Activated naive CD8-positive, alpha-beta T cell treated with anti-CD3 and anti-CD28 coated beads, Interleukin-2, amount 10 ng/mL, durations not matched to agents 7 days and 5 days (primary cell): ENCODE data around the gene ZNF716. TPM values are rescaled to one million over a fixed set of nuclear protein-coding genes. Genes with fewer than 3 reads are reported as not detected.
"Not testable (repeated sequence)": the region's sequence is repeated elsewhere in the genome, so short reads cannot be mapped to it uniquely, and the experiment has no call there.

Experiments
- ATAC-seq: fragments of 150-1000 bp; cut with Tn5 transposase; one replicate; pipeline ENCODE4 v1.10.0; 2021; ENCODE audit warnings: low read depth, moderate library complexity
- POLR2A ChIA-PET: fragments of 350-600 bp; sonication (Branson Sonifier 250); formaldehyde crosslinking; loops from one replicate; lab custom pipeline; 2021; ENCODE audit warnings: antibody characterized with exemption; lab: Charles Lee
- DNase-seq: peaks from one replicate; pipeline ENCODE4 v3.0.0; 2021
- H3K27ac Mint-ChIP-seq: one replicate; pipeline ENCODE4 v1.8.0; 2022; ENCODE audit warnings: mild to moderate bottlenecking, mixed read lengths
- H3K27me3 Mint-ChIP-seq: one replicate; pipeline ENCODE4 v1.8.0; 2022; ENCODE audit warnings: mild to moderate bottlenecking, moderate library complexity, mixed read lengths
- H3K36me3 Mint-ChIP-seq: one replicate; pipeline ENCODE4 v1.8.0; 2021; ENCODE audit warnings: mild to moderate bottlenecking, mixed read lengths
- H3K4me1 Mint-ChIP-seq: one replicate; pipeline ENCODE4 v1.8.0; 2021; ENCODE audit warnings: mixed read lengths
- H3K4me3 Mint-ChIP-seq: one replicate; pipeline ENCODE4 v1.8.0; 2022; ENCODE audit warnings: mild to moderate bottlenecking, moderate library complexity, mixed read lengths
- H3K9me3 Mint-ChIP-seq: one replicate; pipeline ENCODE4 v1.8.0; 2021; ENCODE audit warnings: mixed read lengths
- total RNA-seq, 2 experiments: library from RNA; stranded (reverse); gene quantifications; one replicate each; pipeline ENCODE4 v1.2.3, GENCODE V29; 2021

Gene ZNF716
- not detected for total RNA-seq

- DNase-seq (no peak), ATAC-seq (no peak)
- no peaks in the 10 kb centered on the region for H3K27me3 Mint-ChIP-seq
- no peak within 1 kb of the TSS for H3K27ac Mint-ChIP-seq
- H3K4me1 Mint-ChIP-seq: no peaks in the 10 kb centered on the region
- POLR2A ChIA-PET: no interaction called here
- peaks cover 10% of the 10 kb centered on the region for H3K9me3 Mint-ChIP-seq
- no peaks in the 10 kb centered on the region for H3K36me3 Mint-ChIP-seq
- H3K4me3 Mint-ChIP-seq: no peak within 1 kb of the TSS
These were observed at the start of gene ZNF716 for GRCh38 chr7:57449904-57450303. ZNF716 (plus strand) TSS chr7:57450177; CDS start chr7:57450289, 112 bp downstream.

GRCh38 chr7:57400531-57401155 is 49.3 kb upstream of the ZNF716 start:
- Mint-ChIP-seq H3K27ac (no peak overlapping the region), H3K4me1 (no peaks in the 10 kb centered on the region), H3K9me3 (peaks cover 16% of the 10 kb centered on the region), H3K36me3 (peaks cover 2% of the 10 kb centered on the region), H3K27me3 (no peaks in the 10 kb centered on the region), H3K4me3 (no peak overlapping the region)
- DNase-seq (no peak), ATAC-seq (no peak)
- POLR2A ChIA-PET: no interaction called here

DNA sequence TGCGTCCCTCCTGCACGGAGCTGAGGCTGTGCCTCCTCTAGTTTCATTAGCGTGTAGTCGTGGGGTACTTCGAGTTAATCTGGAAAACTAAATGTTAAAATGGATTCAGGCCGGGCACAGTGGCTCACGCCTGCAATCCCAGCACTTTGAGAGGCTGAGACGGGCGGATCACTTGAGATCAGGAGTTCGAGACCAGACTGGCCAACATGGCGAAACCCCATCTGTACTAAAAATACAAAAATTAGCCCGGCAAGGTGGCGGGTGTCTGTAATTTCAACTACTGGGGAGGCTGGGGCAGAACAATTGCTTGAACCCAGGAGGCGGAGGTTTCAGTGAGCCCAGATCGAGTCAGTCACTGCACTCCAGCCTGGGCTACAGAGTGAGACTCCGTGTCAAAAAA is 46.9 kb upstream of the ZNF716 start:
- H3K27ac Mint-ChIP-seq, H3K4me1 Mint-ChIP-seq, ATAC-seq, POLR2A ChIA-PET, DNase-seq, H3K27me3 Mint-ChIP-seq, H3K4me3 Mint-ChIP-seq, H3K36me3 Mint-ChIP-seq: not testable (repeated sequence)
- H3K9me3 Mint-ChIP-seq: peaks cover 20% of the 10 kb centered on the region

- no peaks in the 10 kb centered on the region for H3K27me3 Mint-ChIP-seq
- POLR2A ChIA-PET: no interaction called here
- H3K36me3 Mint-ChIP-seq: peaks cover 2% of the 10 kb centered on the region
These were observed 46.2 kb upstream of the ZNF716 start for GRCh38 chr7:57403601-57404342.

GRCh38 chr7:57404343-57404966 is 45.5 kb upstream of the ZNF716 start:
- Mint-ChIP-seq H3K4me3 (no peak overlapping the region), H3K36me3 (peaks cover 2% of the 10 kb centered on the region), H3K4me1 (no peaks in the 10 kb centered on the region), H3K27ac (no peak overlapping the region), H3K27me3 (no peaks in the 10 kb centered on the region), H3K9me3 (peaks cover 20% of the 10 kb centered on the region)
- DNase-seq: no peak
- POLR2A ChIA-PET: no interaction called here
- ATAC-seq: no peak

More at GRCh38 chr7:57403601-57404342, 46.2 kb upstream of the ZNF716 start:
- Mint-ChIP-seq H3K27ac (no peak overlapping the region), H3K9me3 (peaks cover 20% of the 10 kb centered on the region), H3K4me3 (no peak overlapping the region), H3K4me1 (no peaks in the 10 kb centered on the region)
- DNase-seq (no peak), ATAC-seq (no peak)

DNA sequence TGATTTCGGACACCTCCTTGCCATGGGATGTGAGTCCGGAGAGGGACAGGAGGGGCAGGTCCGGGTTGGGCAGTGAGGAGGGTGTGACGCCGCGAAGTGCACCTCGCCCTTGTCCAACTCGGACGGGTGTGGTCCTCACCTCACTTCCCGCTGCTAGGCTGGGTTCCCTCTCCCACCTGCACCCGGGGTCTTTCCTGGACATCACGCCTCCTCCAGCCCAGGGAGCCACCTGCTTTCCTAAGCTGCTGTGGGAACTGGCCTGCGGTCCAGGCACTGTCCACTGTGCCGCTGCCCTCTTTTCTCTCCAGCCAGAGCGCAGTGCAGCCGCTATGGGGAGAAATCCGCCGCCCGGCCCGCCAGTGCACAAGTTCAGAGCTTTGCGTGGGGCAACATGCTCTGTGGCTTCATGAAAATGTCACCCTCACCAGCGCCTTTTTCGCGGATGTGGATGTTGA is 45.0 kb upstream of the ZNF716 start:
- no peak for ATAC-seq
- POLR2A ChIA-PET: no interaction called here
- peaks cover 20% of the 10 kb centered on the region for H3K9me3 Mint-ChIP-seq
- H3K4me1 Mint-ChIP-seq: no peaks in the 10 kb centered on the region
- no peak overlapping the region for H3K4me3 Mint-ChIP-seq
- peaks cover 2% of the 10 kb centered on the region for H3K36me3 Mint-ChIP-seq
- no peaks in the 10 kb centered on the region for H3K27me3 Mint-ChIP-seq
- no peak overlapping the region for H3K27ac Mint-ChIP-seq
- DNase-seq: no peak

DNA sequence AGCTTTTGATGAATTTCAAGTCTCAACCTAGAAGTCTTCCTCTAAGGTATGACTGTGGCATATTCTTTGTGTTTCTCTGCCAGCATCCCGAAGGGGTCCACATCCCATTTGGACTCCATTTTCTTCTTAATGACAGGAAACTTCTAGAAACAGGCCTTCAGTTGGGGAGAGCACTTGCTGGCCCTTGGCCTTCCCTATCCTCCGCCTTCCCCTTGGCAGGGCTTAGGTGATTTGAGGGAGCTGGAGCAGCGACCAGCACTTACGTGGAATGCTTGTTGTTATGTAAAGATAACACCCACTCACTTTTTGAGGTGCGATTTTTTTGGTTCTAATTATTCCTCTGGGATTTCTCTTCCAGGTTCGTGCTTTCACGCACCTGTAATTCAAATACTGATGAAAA is 42.9 kb upstream of the ZNF716 start:
- ATAC-seq: no peak
- H3K27ac Mint-ChIP-seq: no peak overlapping the region
- peaks cover 2% of the 10 kb centered on the region for H3K36me3 Mint-ChIP-seq
- DNase-seq: no peak
- H3K4me3 Mint-ChIP-seq: no peak overlapping the region
- peaks cover 17% of the 10 kb centered on the region for H3K9me3 Mint-ChIP-seq
- POLR2A ChIA-PET: no interaction called here
- H3K27me3 Mint-ChIP-seq: no peaks in the 10 kb centered on the region
- H3K4me1 Mint-ChIP-seq: no peaks in the 10 kb centered on the region

- no peaks in the 10 kb centered on the region for H3K27me3 Mint-ChIP-seq
- ATAC-seq (no peak), DNase-seq (no peak)
- H3K27ac Mint-ChIP-seq: no peak overlapping the region
- no peaks in the 10 kb centered on the region for H3K4me1 Mint-ChIP-seq
- H3K4me3 Mint-ChIP-seq: no peak overlapping the region
- no peaks in the 10 kb centered on the region for H3K36me3 Mint-ChIP-seq
- POLR2A ChIA-PET: no interaction called here
- H3K9me3 Mint-ChIP-seq: peaks cover 2% of the 10 kb centered on the region
These were observed 37.8 kb upstream of the ZNF716 start for GRCh38 chr7:57412168-57412567.

DNA sequence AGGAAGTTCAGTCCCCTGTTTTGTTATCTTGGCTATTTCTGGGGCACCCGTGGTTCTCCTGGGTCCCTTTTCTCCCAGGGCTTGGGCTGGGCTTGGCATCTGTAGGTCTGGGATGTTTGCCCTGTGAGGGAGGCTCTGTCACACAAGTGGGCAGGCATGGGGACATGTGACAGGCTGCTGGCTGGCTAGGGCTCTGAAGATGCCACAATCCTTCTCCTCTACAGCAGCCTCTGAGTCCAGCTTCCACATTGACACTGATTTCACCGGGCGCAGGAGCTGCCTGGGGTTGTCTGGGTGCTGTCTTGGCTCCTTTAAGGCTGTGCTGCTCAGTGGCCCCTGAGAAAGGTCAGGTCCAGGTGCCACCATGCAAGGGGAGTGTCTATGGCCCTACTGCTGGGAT is 37.4 kb upstream of the ZNF716 start:
- Mint-ChIP-seq H3K4me3 (no peak overlapping the region), H3K27me3 (no peaks in the 10 kb centered on the region), H3K36me3 (no peaks in the 10 kb centered on the region), H3K9me3 (no peaks in the 10 kb centered on the region), H3K27ac (no peak overlapping the region), H3K4me1 (no peaks in the 10 kb centered on the region)
- POLR2A ChIA-PET: no interaction called here
- ATAC-seq (no peak), DNase-seq (no peak)

DNA sequence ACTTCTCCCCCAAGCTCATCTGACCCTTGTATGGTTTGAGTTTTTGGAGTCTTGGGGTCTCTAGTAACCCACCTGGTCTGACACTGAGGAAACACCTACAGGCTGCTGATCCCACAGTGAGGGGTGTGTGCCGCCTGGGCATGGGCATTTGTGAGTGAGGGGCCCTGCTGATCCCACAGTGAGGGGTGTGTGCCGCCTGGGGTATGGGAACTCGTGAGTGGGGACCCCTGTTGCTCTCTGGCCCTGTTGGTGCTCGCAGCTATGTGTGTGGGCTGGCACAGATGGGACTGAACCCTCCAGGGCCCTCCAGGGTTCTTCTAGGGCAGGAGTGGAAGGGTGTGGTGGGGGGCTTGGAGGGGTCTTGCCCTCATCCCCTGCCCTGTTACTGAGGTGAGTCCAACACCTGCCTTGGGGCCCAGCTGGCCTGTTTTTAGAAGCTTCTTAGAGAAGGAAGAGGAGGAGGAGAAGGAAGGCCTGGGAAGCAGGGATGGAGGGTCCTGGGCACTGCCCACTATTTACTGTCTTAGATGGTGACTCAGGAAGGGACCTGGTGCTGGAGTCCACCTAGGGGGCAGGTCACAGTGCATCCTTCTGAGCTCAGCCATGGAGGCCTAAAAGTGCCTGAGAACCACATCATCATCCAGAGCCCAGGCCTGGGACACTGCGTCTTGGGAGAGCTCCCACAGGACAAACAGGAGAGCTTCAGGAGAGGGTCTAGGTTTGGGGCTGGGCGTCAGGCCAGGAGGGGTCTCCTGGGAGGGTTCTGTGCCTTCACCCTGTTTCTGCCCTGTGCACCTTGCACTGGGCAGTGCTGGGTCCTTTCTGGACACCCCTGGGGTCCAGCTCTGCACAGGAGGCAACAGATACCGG is 36.2 kb upstream of the ZNF716 start:
- DNase-seq (no peak), ATAC-seq (no peak)
- Mint-ChIP-seq H3K27me3 (no peaks in the 10 kb centered on the region), H3K4me3 (no peak overlapping the region), H3K27ac (no peak overlapping the region), H3K4me1 (no peaks in the 10 kb centered on the region), H3K36me3 (no peaks in the 10 kb centered on the region), H3K9me3 (peaks cover 3% of the 10 kb centered on the region)
- POLR2A ChIA-PET: no interaction called here

GRCh38 chr7:57414415-57414814 is 35.6 kb upstream of the ZNF716 start:
- no peak overlapping the region for H3K4me3 Mint-ChIP-seq
- H3K4me1 Mint-ChIP-seq: no peaks in the 10 kb centered on the region
- peaks cover 3% of the 10 kb centered on the region for H3K9me3 Mint-ChIP-seq
- POLR2A ChIA-PET: no interaction called here
- H3K27me3 Mint-ChIP-seq: no peaks in the 10 kb centered on the region
- ATAC-seq (no peak), DNase-seq (no peak)
- H3K27ac Mint-ChIP-seq: no peak overlapping the region
- H3K36me3 Mint-ChIP-seq: no peaks in the 10 kb centered on the region

DNA sequence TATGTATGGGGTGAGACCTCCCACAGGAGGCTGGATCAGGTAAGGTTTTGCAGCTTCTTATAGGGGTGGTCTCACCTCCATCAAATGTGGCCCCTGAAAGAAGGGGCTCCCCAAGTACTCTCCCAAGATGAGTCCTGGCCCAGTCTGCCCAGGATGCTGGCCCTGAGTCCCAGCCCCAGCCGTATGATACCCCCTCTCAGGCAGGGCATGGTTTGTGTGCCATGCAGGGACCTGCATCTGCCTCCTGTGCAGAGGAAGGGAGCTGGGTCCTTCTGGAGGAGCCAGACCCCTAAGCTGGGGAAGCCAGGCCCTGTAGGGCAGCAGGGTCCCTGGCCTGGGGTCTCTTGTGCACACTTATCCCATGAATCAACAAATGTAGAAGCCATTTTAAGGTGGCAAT is 35.1 kb upstream of the ZNF716 start:
- Mint-ChIP-seq H3K27ac (no peak overlapping the region), H3K36me3 (no peaks in the 10 kb centered on the region), H3K9me3 (peaks cover 3% of the 10 kb centered on the region), H3K4me3 (no peak overlapping the region), H3K4me1 (no peaks in the 10 kb centered on the region), H3K27me3 (no peaks in the 10 kb centered on the region)
- ATAC-seq (no peak), DNase-seq (no peak)
- POLR2A ChIA-PET: no interaction called here

DNA sequence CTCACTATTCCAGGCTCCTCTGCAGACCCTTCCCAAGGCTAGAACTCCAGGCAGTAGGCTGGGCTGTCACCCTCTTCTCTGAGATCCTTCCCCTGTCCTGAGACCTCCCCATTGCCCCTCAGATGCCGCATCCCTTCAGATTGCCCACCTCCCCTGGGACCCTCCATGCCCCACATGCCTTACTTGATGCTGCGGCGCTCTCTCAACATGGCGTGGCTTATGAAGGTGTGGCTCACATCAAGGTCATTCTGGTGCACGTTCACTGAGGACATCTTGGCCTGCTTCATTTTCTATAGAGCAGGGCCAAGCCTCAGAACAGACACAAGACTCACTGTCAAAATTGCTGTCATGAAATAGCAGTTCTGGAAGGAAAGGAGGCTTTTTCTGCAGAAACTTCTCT is 34.7 kb upstream of the ZNF716 start:
- peaks cover 3% of the 10 kb centered on the region for H3K9me3 Mint-ChIP-seq
- no peak overlapping the region for H3K4me3 Mint-ChIP-seq
- no peaks in the 10 kb centered on the region for H3K27me3 Mint-ChIP-seq
- no peak for DNase-seq
- H3K27ac Mint-ChIP-seq: no peak overlapping the region
- ATAC-seq: no peak
- POLR2A ChIA-PET: no interaction called here
- no peaks in the 10 kb centered on the region for H3K36me3 Mint-ChIP-seq
- no peaks in the 10 kb centered on the region for H3K4me1 Mint-ChIP-seq
